HG03139 (cell line): Measurements from ENCODE around the gene PANK4.

Source experiments
- ATAC-seq: cut with Tn5 transposase; IDR thresholded peaks from one replicate; pipeline ENCODE4 v1.9.1; 2021; ENCODE audit not compliant: unreplicated experiment

PANK4 gene

DNA sequence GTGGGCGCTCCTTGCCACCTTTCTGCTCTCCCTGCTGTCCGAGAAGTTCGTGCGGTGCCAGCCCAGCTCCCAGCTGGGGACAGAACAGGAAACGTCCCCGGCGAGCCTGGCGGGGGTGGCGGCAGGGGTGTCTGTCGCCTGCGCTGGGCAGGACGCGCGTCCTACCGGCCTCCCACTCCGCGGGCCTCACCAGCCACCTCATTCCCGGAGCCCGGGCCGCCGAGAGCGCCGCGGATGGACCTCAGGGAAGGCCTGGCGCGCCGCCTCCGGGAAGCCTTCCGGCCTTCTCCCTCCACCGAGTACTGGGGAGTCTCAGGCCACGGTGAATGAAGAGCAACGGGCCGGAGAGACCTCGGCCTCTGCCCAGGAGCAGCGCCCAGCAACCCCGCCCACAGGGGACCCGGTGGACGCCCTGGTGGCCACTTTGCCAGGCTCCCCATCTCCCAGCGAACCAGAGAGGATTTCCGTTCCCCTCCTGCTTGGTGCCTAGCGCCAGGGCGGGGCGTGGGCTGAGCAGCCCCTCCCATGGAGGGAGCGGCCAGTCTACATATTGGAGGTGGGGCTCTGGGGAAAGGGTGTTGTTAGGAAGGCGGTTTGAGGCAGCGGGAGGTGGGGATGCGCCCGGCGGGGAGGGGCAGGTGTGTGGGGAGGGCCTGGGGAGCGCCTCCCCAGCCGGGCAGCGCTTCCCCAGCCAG, 20.3 kb upstream of the PANK4 start:
- ATAC-seq = peak; percentile 27

DNA sequence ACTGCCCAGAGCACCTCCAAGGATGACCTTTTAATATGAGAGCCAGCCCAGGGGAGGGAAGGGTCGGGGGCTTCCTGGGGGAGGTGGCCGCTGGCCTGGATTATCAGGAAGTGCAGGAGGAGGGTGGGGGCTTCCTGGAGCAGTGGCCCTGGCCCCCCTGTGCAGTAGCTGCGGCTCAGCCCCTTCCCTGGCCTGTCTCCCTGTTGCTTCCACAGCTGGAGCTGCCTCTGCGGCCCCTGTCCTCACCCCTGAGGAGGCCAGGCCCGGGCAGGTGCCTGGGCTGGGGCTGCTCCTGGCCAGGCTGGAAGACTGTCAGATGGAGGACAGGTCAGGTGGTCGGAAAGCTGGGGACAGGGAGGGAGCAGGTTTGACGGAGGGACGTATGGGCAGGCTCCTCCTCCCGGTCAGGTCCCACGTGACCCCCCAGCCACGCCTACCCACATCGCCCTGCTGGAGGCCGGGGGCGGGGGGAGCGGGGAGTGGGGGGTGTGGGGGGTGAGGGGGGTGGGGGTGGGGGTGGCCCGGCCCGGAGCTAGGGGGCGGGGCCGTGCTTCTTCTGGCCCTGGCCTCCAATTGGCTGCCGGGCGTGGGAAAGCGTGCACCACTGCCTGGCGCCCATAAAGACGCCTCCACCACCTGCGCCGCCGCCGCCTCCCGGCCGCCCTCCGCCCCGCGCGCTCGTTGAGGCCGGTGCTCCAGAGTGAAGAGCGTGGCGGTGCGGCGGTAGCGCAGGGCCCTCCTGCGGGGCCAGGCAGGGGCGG, 19.5 kb upstream of the PANK4 start:
- ATAC-seq = peak; percentile 38

DNA sequence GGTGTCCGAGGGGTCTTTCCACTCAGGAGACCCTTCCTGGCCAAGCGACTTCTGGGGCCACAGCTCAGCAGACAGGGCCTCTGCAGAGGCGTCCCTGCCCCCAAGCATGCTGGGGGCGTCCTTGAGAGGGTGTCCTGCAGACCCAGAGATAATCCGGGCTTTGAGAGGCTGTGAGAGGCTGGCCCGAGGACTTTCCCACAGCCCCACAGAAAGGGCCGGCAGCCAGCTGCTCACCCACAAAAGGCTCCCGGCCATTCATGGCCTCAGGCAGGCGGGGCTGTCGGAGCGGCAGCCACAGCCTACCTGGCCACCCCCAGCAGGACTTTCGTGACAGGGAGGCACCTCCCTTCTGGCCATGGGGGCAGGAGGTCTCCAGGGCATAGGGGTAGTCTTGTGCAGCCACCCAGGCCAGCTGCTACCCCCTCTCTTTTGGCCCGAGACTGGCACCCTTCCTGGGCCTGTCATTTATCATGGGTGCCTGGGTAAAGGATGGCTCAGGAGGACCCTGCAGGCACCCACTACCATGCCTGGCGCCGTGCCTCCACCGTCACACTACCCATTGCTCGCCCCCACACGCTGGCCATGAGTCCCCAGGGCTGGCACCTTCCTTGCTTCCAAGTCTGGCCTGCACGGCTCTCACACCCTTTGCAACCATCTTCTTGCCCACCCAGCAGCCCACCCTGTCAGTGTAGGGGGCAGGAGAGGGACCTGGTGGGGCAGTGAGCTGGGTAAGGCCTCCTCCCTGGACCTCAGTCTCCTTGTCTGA, 18.7 kb upstream of the PANK4 start:
- no peak for ATAC-seq

GRCh38 chr1:2544093-2544874, 17.9 kb upstream of the PANK4 start:
- ATAC-seq = no peak

DNA sequence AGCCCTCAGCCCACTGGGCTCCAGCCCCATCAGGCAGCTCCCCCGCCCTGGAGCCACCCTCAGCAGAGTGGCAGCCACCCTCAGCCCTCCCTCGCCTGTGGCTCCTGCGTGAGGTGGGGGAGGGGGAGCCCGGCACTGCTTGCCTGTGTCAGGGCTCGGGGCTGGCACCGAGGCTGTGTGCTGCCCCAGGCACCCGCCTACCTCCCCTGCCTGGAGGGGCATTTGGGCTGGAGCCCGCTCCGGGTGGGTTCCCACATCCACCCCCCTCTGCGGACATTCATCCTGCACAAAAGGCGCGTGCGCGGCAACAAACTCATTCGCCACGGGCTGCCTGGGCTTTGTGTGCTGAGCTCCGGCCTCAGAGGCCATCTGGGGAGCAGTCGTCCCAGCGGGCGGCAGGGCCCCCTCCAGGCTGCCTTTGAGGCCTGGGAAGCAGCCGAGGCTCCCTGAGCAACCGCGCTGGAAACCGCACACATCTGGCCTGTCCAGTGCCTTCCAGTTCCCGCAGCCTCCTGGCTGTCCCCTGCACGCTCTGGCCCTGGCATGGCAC, 17.2 kb upstream of the PANK4 start:
- no peak for ATAC-seq

GRCh38 chr1:2542246-2542915, 16.0 kb upstream of the PANK4 start:
- no peak for ATAC-seq

GRCh38 chr1:2541619-2542245, 15.3 kb upstream of the PANK4 start:
- ATAC-seq = no peak

- no peak for ATAC-seq
Observed at GRCh38 chr1:2540816-2541492, 14.6 kb upstream of the PANK4 start.

- no peak for ATAC-seq
Observed at GRCh38 chr1:2539312-2539907, 13.0 kb upstream of the PANK4 start.

- no peak for ATAC-seq
Observed at GRCh38 chr1:2538872-2539271, 12.5 kb upstream of the PANK4 start.

- ATAC-seq = no peak
Observed at GRCh38 chr1:2538376-2538775, 12.0 kb upstream of the PANK4 start.

- ATAC-seq = no peak
Observed at GRCh38 chr1:2537784-2538115, 11.4 kb upstream of the PANK4 start.

- ATAC-seq = no peak
Observed at GRCh38 chr1:2535981-2536380, 9.6 kb upstream of the PANK4 start.

DNA sequence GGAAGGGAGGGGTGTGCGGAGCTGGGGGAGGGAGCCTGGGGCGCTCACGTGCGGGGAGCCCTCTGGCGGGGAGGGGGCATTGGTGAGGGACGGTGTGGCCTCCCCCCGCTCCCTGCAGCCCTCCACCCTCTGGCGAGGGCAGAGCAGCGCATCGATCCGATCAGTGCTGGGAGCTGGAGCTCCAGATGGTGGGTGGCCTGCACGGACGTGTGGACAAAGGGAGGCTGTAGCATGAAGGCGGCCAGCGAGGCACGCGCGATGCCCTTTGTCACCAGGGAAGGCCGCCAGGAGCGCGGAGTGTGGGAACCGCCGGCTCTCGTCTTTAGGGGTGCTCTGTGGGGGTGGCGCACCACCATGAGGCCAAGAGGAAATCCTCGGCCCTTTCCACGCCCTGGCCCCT, 9.1 kb upstream of the PANK4 start:
- ATAC-seq = no peak

DNA sequence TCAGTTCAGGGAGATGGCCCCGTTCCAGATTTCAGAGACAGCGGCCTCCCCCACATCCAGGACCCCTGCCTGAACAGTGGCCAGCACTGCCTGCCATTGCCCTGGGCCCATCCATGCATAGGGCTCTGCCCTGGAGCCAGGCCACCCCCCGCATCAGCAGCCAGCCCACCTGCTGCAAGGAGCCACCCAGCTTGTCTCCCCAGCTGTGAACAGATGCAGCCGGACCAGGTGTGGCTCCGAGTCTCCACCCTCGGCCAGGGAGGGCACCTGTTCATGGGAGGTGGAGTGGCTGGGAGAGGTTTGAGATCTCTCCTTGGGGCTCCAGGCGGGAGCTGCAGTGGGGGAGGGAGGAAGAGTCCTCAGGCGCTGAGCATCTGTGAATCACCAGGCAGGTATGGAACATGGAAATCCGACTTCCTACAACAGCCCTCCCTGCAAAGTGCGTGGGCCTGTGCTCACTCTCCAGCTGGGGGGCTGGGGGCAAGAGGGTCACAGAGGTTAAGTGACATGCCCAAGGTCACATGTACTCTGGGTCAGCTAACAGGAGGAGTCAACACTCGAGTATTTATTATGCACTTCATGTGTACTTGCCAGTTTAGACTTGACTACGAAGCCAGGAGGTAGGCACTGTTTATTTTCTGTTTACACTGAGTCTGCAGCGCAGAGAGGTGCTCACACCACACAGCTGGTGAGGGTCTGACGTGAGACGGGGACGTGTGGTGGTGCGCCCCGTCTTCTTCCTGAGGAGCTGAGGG, 8.5 kb upstream of the PANK4 start:
- no peak for ATAC-seq

DNA sequence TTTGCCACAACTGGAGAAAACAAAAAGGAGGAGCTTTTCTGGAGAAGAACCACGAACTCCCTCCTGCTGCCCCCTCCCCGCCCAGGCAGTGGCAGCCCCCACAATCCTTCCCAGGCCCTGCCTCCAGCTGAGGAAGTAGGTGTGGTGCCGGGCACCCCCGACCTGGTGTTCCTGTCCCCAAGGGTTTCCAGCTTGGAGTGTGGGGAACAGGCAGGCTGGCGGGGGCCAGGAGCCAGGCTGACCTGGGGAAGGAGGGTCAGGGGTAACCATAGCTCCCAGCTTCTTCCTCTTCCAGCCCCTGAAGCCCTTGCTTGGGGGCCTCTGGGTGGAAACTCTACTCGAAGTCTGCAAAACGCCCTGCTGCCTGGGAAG, 7.9 kb upstream of the PANK4 start:
- ATAC-seq = no peak

DNA sequence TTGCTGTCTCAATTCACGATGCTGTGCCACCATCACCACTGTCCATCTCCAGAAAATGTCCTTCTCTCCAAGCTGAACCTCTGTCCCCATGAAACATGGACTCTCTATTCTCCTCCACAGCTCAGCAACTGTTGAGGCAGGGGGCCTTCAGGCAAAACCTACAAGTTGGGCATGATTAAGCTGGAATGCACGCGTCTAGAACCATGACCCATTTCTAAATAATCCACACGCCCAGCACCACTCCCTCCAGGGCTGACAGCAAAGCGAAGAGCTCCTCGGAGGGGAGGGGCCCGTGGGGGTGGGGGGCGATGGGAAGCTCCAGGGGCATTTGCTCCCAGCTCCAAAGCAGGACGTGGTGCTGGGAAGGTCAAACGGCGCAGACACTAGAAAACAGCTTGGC, 7.0 kb upstream of the PANK4 start:
- ATAC-seq = no peak

DNA sequence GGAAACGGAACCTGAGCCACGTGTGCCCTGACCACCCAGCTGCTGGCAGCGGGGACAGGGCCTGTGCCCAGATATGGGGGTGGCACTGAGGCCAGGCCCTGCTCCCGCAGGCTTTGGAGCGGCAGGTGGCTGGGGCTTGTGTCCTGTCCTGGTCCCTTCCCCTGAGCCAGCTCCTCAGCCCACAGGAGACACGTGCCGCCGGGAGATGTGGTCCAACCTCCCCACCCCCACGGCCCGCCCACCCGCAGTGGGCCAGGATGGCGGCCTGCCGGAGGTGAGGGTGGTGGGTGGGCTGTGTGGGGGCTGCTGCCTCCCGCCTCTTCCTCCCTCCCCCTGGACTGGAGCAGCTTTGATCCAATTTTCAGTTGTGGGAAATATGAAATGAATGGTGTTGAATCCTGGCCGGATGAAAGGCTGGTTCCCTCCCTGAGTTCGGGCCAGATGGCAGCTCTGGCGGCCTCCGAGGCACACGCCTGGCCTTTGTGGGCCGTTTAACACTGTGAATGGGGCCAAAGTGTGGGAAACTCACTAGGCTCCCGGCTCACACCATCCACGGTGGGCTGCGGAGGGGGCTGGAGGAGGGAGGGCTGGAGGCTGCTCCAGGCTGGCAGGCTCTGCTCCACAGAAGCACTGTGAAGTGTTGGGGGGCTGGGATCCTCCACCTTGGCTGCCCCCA, 6.2 kb upstream of the PANK4 start:
- ATAC-seq = no peak
